GM12875 (cell line): Measurements from ENCODE around the gene SEMA7A.

Source experiments
- H3K4me3 ChIP-seq: one replicate; pipeline ENCODE4 v1.5.1; 2011; ENCODE audit warnings: low read depth, low read length, control low read depth
- CTCF ChIP-seq: IDR thresholded peaks from 2 replicates; pipeline ENCODE4 v1.5.1; 2011; ENCODE audit warnings: low read depth, mild to moderate bottlenecking, control low read depth, inconsistent platforms, low read length, moderate library complexity, borderline replicate concordance; ENCODE audit not compliant: insufficient read depth

The SEMA7A gene

GRCh38 chr15:74405823-74406222 is 27.9 kb downstream of the SEMA7A start:
- H3K4me3 ChIP-seq = no peak overlapping the region
- TF ChIP-seq CTCF = no peak

GRCh38 chr15:74403991-74404563 is 29.7 kb downstream of the SEMA7A start:
- H3K4me3 ChIP-seq = peak overlapping the region; percentile 44
- TF ChIP-seq CTCF = no peak

GRCh38 chr15:74403588-74403919 is 30.2 kb downstream of the SEMA7A start:
- TF ChIP-seq CTCF = no peak
- H3K4me3 ChIP-seq = peak overlapping the region; percentile 44

- no peak for TF ChIP-seq CTCF
- H3K4me3 ChIP-seq = peak overlapping the region; percentile 44
Measured at GRCh38 chr15:74402873-74403587, 30.7 kb downstream of the SEMA7A start.

- no peak for TF ChIP-seq CTCF
- peak overlapping the region; percentile 2 for H3K4me3 ChIP-seq
Measured at GRCh38 chr15:74402337-74402841, 31.4 kb downstream of the SEMA7A start.

- TF ChIP-seq CTCF = no peak
- H3K4me3 ChIP-seq = peak overlapping the region; percentile 40
Measured at GRCh38 chr15:74400915-74401757, 32.6 kb downstream of the SEMA7A start.
